GM13976 (cell line): Measurements from ENCODE around the gene COL4A2.

ENCODE experiments used
- DNase-seq: peaks from one replicate; pipeline ENCODE4 v3.0.0; 2012; ENCODE audit warnings: low spot score
- CTCF ChIP-seq: IDR thresholded peaks from 2 replicates; pipeline ENCODE4 v1.5.1; 2012; ENCODE audit warnings: borderline replicate concordance, mild to moderate bottlenecking; ENCODE audit not compliant: insufficient read depth; ENCODE audit errors: extremely low read depth, missing control alignments, control extremely low read depth
- in situ Hi-C: fragments of 300-500 bp; cut with MboI; formaldehyde crosslinking; loops from one replicate; pipeline ENCODE4 v1.12.0; 2022; ENCODE audit warnings: low sequenced_read_pairs, mixed read lengths, inconsistent platforms; ENCODE audit not compliant: unreplicated experiment

COL4A2 gene

GRCh38 chr13:110414283-110414682 is 107.2 kb downstream of the COL4A2 start:
- TF ChIP-seq CTCF: no peak
- in situ Hi-C loops: loop anchor here (10.0 kb wide), 1 partner anchor 189 kb away; no protein-coding TSS in a partner anchor
- DNase-seq: no peak

- DNase-seq: no peak
- TF ChIP-seq CTCF: no peak
- in situ Hi-C loops: loop anchor here (10.0 kb wide), 1 partner anchor 190 kb away; no protein-coding TSS in a partner anchor
Observed at GRCh38 chr13:110414931-110415330, 107.8 kb downstream of the COL4A2 start.

- in situ Hi-C loops: loop anchor here (10.0 kb wide), 1 partner anchor 191 kb away; no protein-coding TSS in a partner anchor
- DNase-seq: no peak
- no peak for TF ChIP-seq CTCF
Observed at GRCh38 chr13:110415669-110416068, 108.6 kb downstream of the COL4A2 start.

- TF ChIP-seq CTCF: no peak
- no peak for DNase-seq
- in situ Hi-C loops: loop anchor here (10.0 kb wide), 1 partner anchor 192 kb away; no protein-coding TSS in a partner anchor
Observed at GRCh38 chr13:110416131-110417025, 109.3 kb downstream of the COL4A2 start.

- in situ Hi-C loops: loop anchor here (10.0 kb wide), 1 partner anchor 194 kb away; no protein-coding TSS in a partner anchor
- DNase-seq: no peak
- TF ChIP-seq CTCF: no peak
Observed at GRCh38 chr13:110418944-110419343, 111.9 kb downstream of the COL4A2 start.

- in situ Hi-C loops: loop anchor here (10.0 kb wide), 1 partner anchor 195 kb away; no protein-coding TSS in a partner anchor
- TF ChIP-seq CTCF: no peak
- DNase-seq: no peak
Observed at GRCh38 chr13:110419381-110419791, 112.3 kb downstream of the COL4A2 start.
